MM.1S (cell line): ENCODE data around the gene PWWP2B.

Experiments
- CTCF ChIP-seq: fragments of 300-600 bp; sonication (generic); IDR thresholded peaks from 2 replicates; pipeline ENCODE4 v1.5.1; 2016; ENCODE audit warnings: antibody characterized with exemption, low read length, mixed read lengths
- EZH2 ChIP-seq: fragments of 300-600 bp; sonication (generic); optimal IDR thresholded peaks from 2 replicates; pipeline ENCODE3; 2017; ENCODE audit warnings: low read depth, mild to moderate bottlenecking, antibody characterized with exemption, low read length, mixed read lengths
- EZH2phosphoT487 ChIP-seq: fragments of 300-600 bp; sonication (generic); IDR thresholded peaks from 2 replicates; pipeline ENCODE4 v1.6.1; 2018; ENCODE audit warnings: antibody characterized with exemption, low read length

GRCh38 chr10:132357286-132358058 lies 39.5 kb upstream of the PWWP2B start:
- TF ChIP-seq CTCF (no peak), EZH2 (no peak), EZH2phosphoT487 (no peak)
